Subcutaneous abdominal adipose tissue (tissue), 5 donors: ENCODE measurements around the gene TNPO1.

ENCODE experiments used
- H3K27ac ChIP-seq: one replicate; pipeline ENCODE4 v1.7.0; 2013; ENCODE audit warnings: low read depth, mild to moderate bottlenecking, inconsistent platforms, low read length, moderate library complexity
- H3K27me3 ChIP-seq, 5 donors: one replicate each; pipeline ENCODE4 v1.7.0; 2013; ENCODE audit warnings: low read length in 5 of 5, inconsistent platforms in 1 of 5; ENCODE audit not compliant: control insufficient read depth in 5 of 5, insufficient read depth in 4 of 5
- H3K36me3 ChIP-seq, 5 donors: one replicate each; pipeline ENCODE4 v1.7.0; 2013; ENCODE audit warnings: low read length in 5 of 5; ENCODE audit not compliant: control insufficient read depth in 5 of 5, insufficient read depth in 5 of 5
- H3K4me1 ChIP-seq, 5 donors: one replicate each; pipeline ENCODE4 v1.7.0; 2013; ENCODE audit warnings: low read length in 5 of 5, mild to moderate bottlenecking in 3 of 5, moderate library complexity in 1 of 5; ENCODE audit not compliant: control insufficient read depth in 5 of 5, insufficient read depth in 5 of 5
- H3K4me3 ChIP-seq, 5 donors: one replicate each; pipeline ENCODE4 v1.7.0; 2013; ENCODE audit warnings: low read length in 5 of 5, low read depth in 1 of 5
- H3K9ac ChIP-seq, 5 donors: one replicate each; pipeline ENCODE4 v1.7.0; 2013; ENCODE audit warnings: low read length in 5 of 5, mild to moderate bottlenecking in 4 of 5, moderate library complexity in 3 of 5
- H3K9me3 ChIP-seq, 5 donors: one replicate each; pipeline ENCODE4 v1.7.0; 2013; ENCODE audit warnings: low read length in 5 of 5; ENCODE audit not compliant: control insufficient read depth in 5 of 5
- donor health status: healthy.
- donor health status: healthy.
- donor health status: healthy.
- donor health status: healthy.
- donor health status: healthy.

The TNPO1 gene

GRCh38 chr5:72836810-72837209, 20.3 kb downstream of the TNPO1 start:
- no peaks in the 10 kb centered on the region for H3K36me3 ChIP-seq
- no peaks in the 10 kb centered on the region for H3K9me3 ChIP-seq
- no peak overlapping the region for H3K9ac ChIP-seq
- no peak overlapping the region for H3K27ac ChIP-seq
- no peak overlapping the region for H3K4me3 ChIP-seq
- no peaks in the 10 kb centered on the region for H3K27me3 ChIP-seq
- peaks cover 0 to 11% (median 6%) of the 10 kb centered on the region in 5 donors for H3K4me1 ChIP-seq

GRCh38 chr5:72837524-72838096, 21.1 kb downstream of the TNPO1 start:
- Histone ChIP-seq H3K27me3 (no peaks in the 10 kb centered on the region), H3K9ac (no peak overlapping the region), H3K4me3 (no peak overlapping the region), H3K27ac (no peak overlapping the region), H3K36me3 (no peaks in the 10 kb centered on the region), H3K4me1 (peaks cover 0 to 19% (median 9%) of the 10 kb centered on the region in 5 donors), H3K9me3 (no peaks in the 10 kb centered on the region)

- no peak overlapping the region for H3K27ac ChIP-seq
Observed at GRCh38 chr5:72840041-72840440, 23.6 kb downstream of the TNPO1 start.

GRCh38 chr5:72841756-72842535, 25.5 kb downstream of the TNPO1 start:
- Histone ChIP-seq H3K36me3 (no peaks in the 10 kb centered on the region), H3K9me3 (no peaks in the 10 kb centered on the region), H3K9ac (no peak overlapping the region), H3K4me3 (no peak overlapping the region), H3K4me1 (peaks cover 0 to 28% (median 14%) of the 10 kb centered on the region in 5 donors), H3K27ac (no peak overlapping the region), H3K27me3 (no peaks in the 10 kb centered on the region)

More at GRCh38 chr5:72840041-72840440, 23.6 kb downstream of the TNPO1 start:
- H3K4me3 ChIP-seq, result no peak overlapping the region
- H3K9ac ChIP-seq, result no peak overlapping the region
- no peaks in the 10 kb centered on the region for H3K36me3 ChIP-seq
- no peaks in the 10 kb centered on the region for H3K27me3 ChIP-seq
- H3K4me1 ChIP-seq, result peaks cover 0 to 20% (median 9%) of the 10 kb centered on the region in 5 donors
- no peaks in the 10 kb centered on the region for H3K9me3 ChIP-seq

GRCh38 chr5:72842816-72843215, 26.4 kb downstream of the TNPO1 start:
- Histone ChIP-seq H3K27me3 (no peaks in the 10 kb centered on the region), H3K9ac (no peak overlapping the region), H3K4me1 (peaks cover 0 to 36% (median 22%) of the 10 kb centered on the region in 5 donors), H3K27ac (no peak overlapping the region), H3K36me3 (no peaks in the 10 kb centered on the region), H3K9me3 (no peaks in the 10 kb centered on the region), H3K4me3 (no peak overlapping the region)

- no peaks in the 10 kb centered on the region for H3K27me3 ChIP-seq
- no peaks in the 10 kb centered on the region for H3K9me3 ChIP-seq
- H3K36me3 ChIP-seq, result no peaks in the 10 kb centered on the region
- no peak overlapping the region for H3K27ac ChIP-seq
- H3K4me1 ChIP-seq, result peaks cover 0 to 36% (median 28%) of the 10 kb centered on the region in 5 donors
- no peak overlapping the region for H3K4me3 ChIP-seq
- no peak overlapping the region for H3K9ac ChIP-seq
Observed at GRCh38 chr5:72844218-72844603, 27.8 kb downstream of the TNPO1 start.

- Histone ChIP-seq H3K27me3 (no peaks in the 10 kb centered on the region), H3K9me3 (no peaks in the 10 kb centered on the region), H3K36me3 (no peaks in the 10 kb centered on the region), H3K4me3 (no peak overlapping the region), H3K9ac (no peak overlapping the region), H3K27ac (no peak overlapping the region), H3K4me1 (peaks cover 3 to 52% (median 39%) of the 10 kb centered on the region in 5 donors)
Observed at GRCh38 chr5:72845889-72846288, 29.4 kb downstream of the TNPO1 start.

- Histone ChIP-seq H3K9ac (no peak overlapping the region), H3K4me1 (peaks cover 3 to 57% (median 43%) of the 10 kb centered on the region in 5 donors), H3K27me3 (no peaks in the 10 kb centered on the region), H3K27ac (no peak overlapping the region), H3K36me3 (no peaks in the 10 kb centered on the region), H3K4me3 (no peak overlapping the region), H3K9me3 (no peaks in the 10 kb centered on the region)
Observed at GRCh38 chr5:72846483-72846882, 30.0 kb downstream of the TNPO1 start.

- Histone ChIP-seq H3K4me3 (peak overlapping the region; percentile 26 to 97 (median 93)), H3K9ac (peak overlapping the region in 3 of 5 donors; percentile 88 to 92 (median 89)), H3K27ac (peak overlapping the region; percentile 92)
Observed at GRCh38 chr5:72847439-72847838, 31.0 kb downstream of the TNPO1 start.

GRCh38 chr5:72847989-72848473, 31.6 kb downstream of the TNPO1 start:
- Histone ChIP-seq H3K9me3 (no peaks in the 10 kb centered on the region), H3K9ac (peak overlapping the region; percentile 79 to 93 (median 89)), H3K4me1 (peaks cover 3 to 58% (median 40%) of the 10 kb centered on the region in 5 donors), H3K36me3 (peaks cover 0 to 1% (median under 1%) of the 10 kb centered on the region in 5 donors), H3K4me3 (peak overlapping the region; percentile 92 to 97 (median 93)), H3K27ac (peak overlapping the region; percentile 92), H3K27me3 (no peaks in the 10 kb centered on the region)

More at GRCh38 chr5:72847439-72847838, 31.0 kb downstream of the TNPO1 start:
- Histone ChIP-seq H3K4me1 (peaks cover 3 to 57% (median 44%) of the 10 kb centered on the region in 5 donors), H3K36me3 (no peaks in the 10 kb centered on the region), H3K27me3 (no peaks in the 10 kb centered on the region), H3K9me3 (no peaks in the 10 kb centered on the region)
